Lower leg skin (tissue), 4 donors: ENCODE measurements around the gene PLPPR1. TPM values are rescaled to one million over a fixed set of nuclear protein-coding genes. Genes with fewer than 3 reads are reported as not detected.

Source experiments
- DNase-seq, 2 donors: peaks; one replicate each; pipeline ENCODE4 v3.0.0-alpha.2; 2019; ENCODE audit warnings: low spot score in 2 of 2
- H3K4me3 ChIP-seq: fragments of 200-600 bp; sonication (generic); 2 replicates; pipeline ENCODE4 v1.5.1; 2017; ENCODE audit warnings: mild to moderate bottlenecking, low read depth; ENCODE audit not compliant: poor library complexity, severe bottlenecking
- POLR2A ChIP-seq, 2 donors: fragments of 450-650 bp; IDR thresholded peaks; one replicate each; pipeline ENCODE4 v1.6.1; 2016 to 2017; ENCODE audit warnings: antibody characterized with exemption in 2 of 2, mild to moderate bottlenecking in 1 of 2, moderate library complexity in 1 of 2
- WGBS, 2 donors: methylation state at CpG; one replicate each; pipeline ENCODE4 v1.1.5; 2018; 5-methylcytosine and 5-hydroxymethylcytosine counted together
- intact Hi-C: fragments of 100-400 bp; cut with DNase I; formaldehyde crosslinking; loops from one replicate; pipeline ENCODE4 v1.15.0; 2023; ENCODE audit warnings: low total_unique reads
- total RNA-seq, 4 donors: library from RNA; depleted of rRNA; stranded (reverse); fragments of >200 nt; gene quantifications; one replicate each; pipeline ENCODE4 v1.1.0, GENCODE V29; 2016
- TF ChIP-seq, protein P1 (sequence below), 3 donors: fragments of 450-650 bp; IDR thresholded peaks; one replicate each; pipeline ENCODE4 v1.5.1; 2016; ENCODE audit warnings: antibody characterized with exemption in 3 of 3, mild to moderate bottlenecking in 3 of 3, moderate library complexity in 2 of 3

The PLPPR1 gene
- total RNA-seq, 4 donors from 2014 or later = 0.19 to 2.2 (median 0.39) TPM; not detected in 1

DNA sequence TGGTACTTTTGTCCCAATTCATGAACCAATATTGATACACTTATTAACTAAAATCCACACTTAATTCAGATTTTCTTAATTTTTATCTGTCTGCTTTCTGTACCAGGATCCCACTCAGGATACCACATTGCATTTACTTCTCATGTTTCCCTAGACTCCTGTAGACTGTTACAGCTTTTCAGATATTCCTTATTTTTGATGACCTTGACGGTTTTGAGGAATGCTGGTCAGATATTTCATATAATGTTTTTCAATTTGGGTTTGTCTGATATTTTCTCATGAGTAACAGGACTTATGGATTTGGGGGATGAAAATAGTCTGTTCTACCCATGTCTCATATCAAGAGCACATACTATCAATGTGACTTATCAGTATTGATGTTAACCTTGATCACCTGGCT is 37.4 kb downstream of the PLPPR1 start:
- WGBS, 2 donors = 86 to 88% methylated on average over 1 of the region's 1 CpG
- TF ChIP-seq, protein P1, sequence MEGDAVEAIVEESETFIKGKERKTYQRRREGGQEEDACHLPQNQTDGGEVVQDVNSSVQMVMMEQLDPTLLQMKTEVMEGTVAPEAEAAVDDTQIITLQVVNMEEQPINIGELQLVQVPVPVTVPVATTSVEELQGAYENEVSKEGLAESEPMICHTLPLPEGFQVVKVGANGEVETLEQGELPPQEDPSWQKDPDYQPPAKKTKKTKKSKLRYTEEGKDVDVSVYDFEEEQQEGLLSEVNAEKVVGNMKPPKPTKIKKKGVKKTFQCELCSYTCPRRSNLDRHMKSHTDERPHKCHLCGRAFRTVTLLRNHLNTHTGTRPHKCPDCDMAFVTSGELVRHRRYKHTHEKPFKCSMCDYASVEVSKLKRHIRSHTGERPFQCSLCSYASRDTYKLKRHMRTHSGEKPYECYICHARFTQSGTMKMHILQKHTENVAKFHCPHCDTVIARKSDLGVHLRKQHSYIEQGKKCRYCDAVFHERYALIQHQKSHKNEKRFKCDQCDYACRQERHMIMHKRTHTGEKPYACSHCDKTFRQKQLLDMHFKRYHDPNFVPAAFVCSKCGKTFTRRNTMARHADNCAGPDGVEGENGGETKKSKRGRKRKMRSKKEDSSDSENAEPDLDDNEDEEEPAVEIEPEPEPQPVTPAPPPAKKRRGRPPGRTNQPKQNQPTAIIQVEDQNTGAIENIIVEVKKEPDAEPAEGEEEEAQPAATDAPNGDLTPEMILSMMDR (IDR thresholded peaks at IDR 0.05) = no peak
- TF ChIP-seq POLR2A (IDR thresholded peaks at IDR 0.05) = no peak
- intact Hi-C loops = no loop called here
- H3K4me3 ChIP-seq = no peak overlapping the region
- no peak for DNase-seq

DNA sequence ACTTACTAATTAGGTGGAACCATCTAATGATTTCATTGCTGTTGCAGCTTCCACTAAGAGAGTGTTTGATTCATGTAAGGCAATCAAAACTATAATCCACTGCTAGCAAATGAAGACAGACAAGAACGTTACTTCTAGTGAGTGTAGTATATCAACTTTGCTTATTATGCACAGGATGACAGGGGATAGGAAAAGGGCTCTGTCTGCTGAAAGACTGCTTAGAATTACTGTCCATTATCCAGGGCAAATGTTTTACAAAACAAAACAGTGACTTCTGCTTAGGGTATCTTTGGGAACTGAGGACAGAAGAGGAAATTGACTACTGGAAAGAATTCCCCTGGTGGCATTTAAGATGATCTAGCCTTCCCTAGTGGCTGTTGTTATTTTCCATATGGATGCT is 40.2 kb downstream of the PLPPR1 start:
- WGBS, 2 donors = 48 to 59% methylated on average over 1 of the region's 1 CpG
- no peak overlapping the region for H3K4me3 ChIP-seq
- DNase-seq = no peak
- intact Hi-C loops = no loop called here
- no peak for TF ChIP-seq POLR2A (IDR thresholded peaks at IDR 0.05)
- TF ChIP-seq, protein P1 (IDR thresholded peaks at IDR 0.05) = no peak

DNA sequence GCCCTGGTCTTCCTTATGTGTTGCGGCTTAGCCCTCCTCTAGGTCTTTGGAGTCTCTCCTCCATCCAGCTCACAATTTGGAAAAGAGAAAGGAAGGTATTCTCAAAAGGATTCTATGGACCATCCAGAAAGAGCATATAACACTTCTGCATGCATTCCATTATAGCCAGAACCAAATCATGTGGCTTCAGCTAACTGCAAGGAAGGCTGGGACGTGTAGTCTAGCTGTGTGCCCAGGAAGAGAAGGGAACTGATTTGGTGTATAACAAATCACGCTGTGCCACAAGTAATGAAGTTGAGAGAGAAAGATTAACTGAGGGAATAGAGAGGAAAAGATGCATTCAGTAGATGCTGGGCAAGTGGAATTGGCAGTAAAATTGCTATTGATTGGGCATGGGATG is 43.7 kb downstream of the PLPPR1 start:
- no peak overlapping the region for H3K4me3 ChIP-seq
- intact Hi-C loops = no loop called here
- TF ChIP-seq, protein P1 (IDR thresholded peaks at IDR 0.05) = no peak
- TF ChIP-seq POLR2A (IDR thresholded peaks at IDR 0.05) = no peak
- 74% methylated on average over 3 of the region's 3 CpGs for WGBS, 2 donors
- no peak for DNase-seq

DNA sequence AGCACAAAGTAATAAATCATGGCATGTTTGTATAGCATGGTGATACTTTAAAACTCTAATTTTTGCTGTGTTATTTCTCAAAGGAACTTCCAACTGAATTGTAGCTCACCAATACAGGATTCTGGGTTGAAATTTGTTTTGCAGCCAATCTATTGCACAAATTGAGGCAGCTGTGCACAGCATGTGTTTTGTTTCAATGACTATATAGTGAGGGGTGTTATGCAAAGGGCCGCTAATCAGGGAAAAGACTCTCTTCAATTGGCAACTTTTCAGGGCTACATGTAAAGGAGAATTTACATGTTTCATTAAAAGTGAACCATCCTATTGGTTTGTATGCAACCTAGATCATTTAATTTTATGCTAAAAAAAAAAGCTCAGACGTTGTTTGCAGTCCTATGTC is 44.6 kb downstream of the PLPPR1 start:
- no peak for DNase-seq
- no peak for TF ChIP-seq POLR2A (IDR thresholded peaks at IDR 0.05)
- TF ChIP-seq, protein P1 (IDR thresholded peaks at IDR 0.05) = no peak
- no peak overlapping the region for H3K4me3 ChIP-seq
- intact Hi-C loops = no loop called here
- WGBS, 2 donors = 34 to 45% methylated on average over 2 of the region's 2 CpGs

DNA sequence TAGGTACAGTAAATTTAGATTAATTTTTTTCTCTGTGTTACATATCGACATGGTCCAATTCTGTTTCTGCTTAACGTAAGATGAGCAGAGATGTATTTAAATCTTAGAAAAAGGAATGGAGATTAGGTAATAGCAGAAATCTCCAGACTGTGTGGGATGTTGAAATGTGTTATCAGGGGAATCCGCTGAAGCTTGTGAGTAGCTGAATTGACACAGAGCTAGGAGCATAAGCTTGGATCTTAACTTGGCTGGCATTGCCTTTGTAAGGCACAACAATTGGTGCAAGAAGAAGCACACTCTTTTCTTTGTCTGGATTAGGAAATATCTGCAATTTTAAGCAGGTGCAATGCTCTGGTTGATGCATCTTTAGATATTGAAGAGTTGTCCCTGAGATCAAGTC is 53.1 kb downstream of the PLPPR1 start:
- intact Hi-C loops = no loop called here
- DNase-seq = no peak
- 88 to 94% methylated on average over 3 of the region's 3 CpGs for WGBS, 2 donors
- no peak overlapping the region for H3K4me3 ChIP-seq
- TF ChIP-seq POLR2A (IDR thresholded peaks at IDR 0.05) = no peak
- TF ChIP-seq, protein P1 (IDR thresholded peaks at IDR 0.05) = no peak

DNA sequence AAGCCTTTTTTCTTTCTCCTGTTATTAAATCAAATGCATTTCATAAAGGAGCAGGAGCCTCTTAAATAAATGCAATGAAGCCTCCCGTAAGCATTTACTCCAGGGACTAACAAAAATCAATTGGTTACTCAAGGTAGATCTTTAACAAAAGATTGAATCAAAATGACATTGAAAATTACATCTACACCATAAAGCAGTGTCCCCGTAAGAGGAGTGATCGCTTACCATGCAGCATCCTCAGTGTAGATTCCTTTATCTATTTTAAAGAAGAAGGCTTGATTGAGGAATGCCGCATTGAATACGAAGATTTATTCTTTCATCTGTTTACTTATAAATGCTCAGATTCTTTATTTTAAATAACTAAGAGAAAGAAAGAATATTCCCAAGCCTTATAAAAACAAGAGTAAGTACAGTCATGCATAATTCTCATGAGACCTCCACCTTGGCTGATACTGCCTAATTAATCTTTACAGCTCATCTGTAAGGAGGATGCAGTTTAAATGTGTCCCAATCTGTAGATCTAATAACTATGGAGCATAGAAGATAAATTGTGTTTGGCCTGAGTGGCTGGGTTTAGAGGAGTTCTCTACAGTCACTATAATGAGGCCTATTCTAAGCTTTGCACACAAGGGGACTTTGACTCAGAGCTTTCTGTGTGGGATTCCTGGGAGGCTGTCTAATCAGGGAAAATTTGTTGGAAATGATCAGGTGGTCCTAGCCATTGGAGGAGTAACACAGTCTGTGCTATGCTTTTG is 55.1 kb downstream of the PLPPR1 start:
- intact Hi-C loops = no loop called here
- WGBS, 2 donors = 93 to 98% methylated on average over 5 of the region's 5 CpGs
- no peak for DNase-seq

More for the DNA sequence above, 55.1 kb downstream of the PLPPR1 start:
- TF ChIP-seq, protein P1 (IDR thresholded peaks at IDR 0.05) = no peak
- no peak overlapping the region for H3K4me3 ChIP-seq
